K562 (cell line): ENCODE data around the gene SULT1C3. TPM values are rescaled to one million over a fixed set of nuclear protein-coding genes. Genes with fewer than 3 reads are reported as not detected.

Source experiments
- ATAC-seq: fragments of 200-7000 bp; cut with Tn5 transposase; 3 replicates; pipeline ENCODE4 v1.9.1; 2020; ENCODE audit warnings: moderate library complexity
- BruUV-seq: library from RNA; stranded (reverse); fragments of 400-500 nt; replicated peaks from 2 replicates; lab custom pipeline; 2021; lab: Mats Ljungman, UMichigan
- CTCF ChIA-PET: fragments of 300-600 bp; formaldehyde crosslinking; extraction: SDS; loops from one replicate; lab custom pipeline; 2021; ENCODE audit warnings: low intra/inter-chr PET ratio; lab: Yijun Ruan, JAX
- POLR2A ChIA-PET: fragments of 300-600, 350-650 bp; sonication (Branson Sonifier 250); formaldehyde crosslinking; extraction: SDS; loops from one replicate; lab custom pipeline; 2021; ENCODE audit warnings: antibody characterized with exemption, inconsistent platforms; lab: Yijun Ruan, JAX
- DNase-seq, 4 experiments: peaks; one replicate each; pipeline versions ENCODE4 v3.0.0 to v3.0.0-alpha.2; 2011 to 2018; ENCODE audit warnings: low spot score in 3 of 4, mixed read lengths in 3 of 4; ENCODE audit errors: extremely low read depth in 1 of 4
- FAIRE-seq: peaks from 2 replicates; lab custom pipeline; 2011; peaks lifted over from hg19 to GRCh38; lab: Jason Lieb, UNC
- H2AFZ ChIP-seq: 2 replicates; pipeline ENCODE4 v1.6.0; 2011; ENCODE audit warnings: low read depth, low read length, control low read depth, inconsistent platforms
- H3K27ac ChIP-seq: fragments of 200-600 bp; 3 replicates; pipeline ENCODE4 v1.8.0; 2011; ENCODE audit warnings: low read depth, mild to moderate bottlenecking, control low read depth, inconsistent platforms, low read length, moderate library complexity, mixed read lengths; ENCODE audit errors: extremely low read depth
- H3K27me3 ChIP-seq, 2 experiments: fragments of 300-600 bp in 1 of 2; 2 replicates in 1 of 2; 3 replicates in 1 of 2; pipeline versions ENCODE4 v1.6.0 to v1.8.0; 2011; ENCODE audit warnings: inconsistent platforms in 2 of 2, low read length in 2 of 2, mild to moderate bottlenecking in 1 of 2, mixed read lengths in 1 of 2, moderate library complexity in 1 of 2; ENCODE audit not compliant: control insufficient read depth in 2 of 2, insufficient read depth in 2 of 2
- H3K36me3 ChIP-seq: fragments of 300-600 bp; 3 replicates; pipeline ENCODE4 v1.8.0; 2011; ENCODE audit warnings: mild to moderate bottlenecking, low read length, inconsistent platforms; ENCODE audit not compliant: control insufficient read depth, insufficient read depth
- H3K4me1 ChIP-seq, 2 experiments: fragments of 200-600 bp in 1 of 2; replicated peaks in 1 of 2; 2 replicates in 1 of 2; 3 replicates in 1 of 2; pipeline versions ENCODE4 v1.5.1 to v1.8.0; 2011; ENCODE audit warnings: inconsistent platforms in 2 of 2, low read length in 2 of 2, mild to moderate bottlenecking in 1 of 2, mixed read lengths in 1 of 2, moderate library complexity in 1 of 2; ENCODE audit not compliant: control insufficient read depth in 2 of 2, insufficient read depth in 2 of 2
- H3K4me2 ChIP-seq: 2 replicates; pipeline ENCODE4 v1.6.1; 2011; ENCODE audit warnings: low read length, control low read depth, inconsistent platforms, mixed read lengths; ENCODE audit not compliant: insufficient read depth
- H3K4me3 ChIP-seq: fragments of 200-600 bp; sonication (generic), shearing (Covaris generic); 2 replicates; pipeline ENCODE4 v1.5.1; 2016; ENCODE audit warnings: control low read depth, inconsistent platforms
- H3K79me2 ChIP-seq: fragments of 200-600 bp; 3 replicates; pipeline ENCODE4 v1.8.0; 2011; ENCODE audit warnings: low read length, inconsistent platforms; ENCODE audit not compliant: control insufficient read depth, insufficient read depth
- H3K9ac ChIP-seq, 2 experiments: 2 replicates each; pipeline versions ENCODE4 v1.6.0 to v1.6.1; 2011; ENCODE audit warnings: low read depth in 2 of 2, low read length in 2 of 2, control low read depth in 1 of 2, inconsistent platforms in 1 of 2, mild to moderate bottlenecking in 1 of 2, mixed read lengths in 1 of 2; ENCODE audit not compliant: insufficient read depth in 1 of 2
- H3K9me1 ChIP-seq: one replicate; pipeline ENCODE4 v1.6.0; 2011; ENCODE audit warnings: inconsistent platforms, mild to moderate bottlenecking, low read length, moderate library complexity; ENCODE audit not compliant: control insufficient read depth, insufficient read depth
- H3K9me3 ChIP-seq: replicated peaks from 2 replicates; pipeline ENCODE4 v1.5.1; 2011; ENCODE audit warnings: low read depth, low read length, inconsistent platforms; ENCODE audit not compliant: control insufficient read depth, insufficient read depth
- H4K20me1 ChIP-seq: replicated peaks from 2 replicates; pipeline ENCODE4 v1.6.1; 2011; ENCODE audit warnings: low read length, inconsistent platforms, mixed read lengths; ENCODE audit not compliant: control insufficient read depth, insufficient read depth
- CGGBP1 ChIP-seq: fragments of 250-450 bp; sonication (Bioruptor Pico); IDR thresholded peaks from 2 replicates; pipeline ENCODE4 v1.9.0; 2021; ENCODE audit warnings: mild to moderate bottlenecking
- E2F8 ChIP-seq: fragments of 450-650 bp; IDR thresholded peaks from 2 replicates; pipeline ENCODE4 v1.7.1; 2018; ENCODE audit warnings: mild to moderate bottlenecking, low read depth; ENCODE audit not compliant: partially characterized antibody
- LARP7 ChIP-seq: fragments of 450-650 bp; IDR thresholded peaks from 2 replicates; pipeline ENCODE4 v1.6.1; 2016
- PRMT5 ChIP-seq: sonication (generic); formaldehyde crosslinking; IDR thresholded peaks from 2 replicates; pipeline ENCODE4 v1.5.0; 2020; ENCODE audit warnings: missing genetic modification reagents
- TAF15 ChIP-seq: fragments of 200-400 bp; formaldehyde crosslinking; IDR thresholded peaks from 2 replicates; pipeline ENCODE4 v1.6.1; 2017; ENCODE audit warnings: mild to moderate bottlenecking, low read depth, low read length, moderate library complexity
- YY1 ChIP-seq, 3 experiments: IDR thresholded peaks; 2 replicates each; pipeline ENCODE4 v1.6.1; 2011; ENCODE audit warnings: low read length in 2 of 3, mild to moderate bottlenecking in 2 of 3, moderate library complexity in 2 of 3, borderline replicate concordance in 1 of 3, control low read depth in 1 of 3, low read depth in 1 of 3; ENCODE audit not compliant: insufficient read depth in 3 of 3, insufficient replicate concordance in 2 of 3, control insufficient read depth in 1 of 3, insufficient read length in 1 of 3; ENCODE audit errors: extremely low read depth in 1 of 3
- ZBTB7A ChIP-seq: IDR thresholded peaks from 2 replicates; pipeline ENCODE4 v1.6.1; 2011; ENCODE audit warnings: low read depth, mild to moderate bottlenecking, low read length, moderate library complexity, borderline replicate concordance; ENCODE audit not compliant: control insufficient read depth
- ZEB2 ChIP-seq: fragments of 450-650 bp; IDR thresholded peaks from 2 replicates; pipeline ENCODE4 v1.6.1; 2016
- ZNF121 ChIP-seq: sonication (generic); formaldehyde crosslinking; conservative IDR thresholded peaks from 2 replicates; pipeline ENCODE4 v1.8.0; 2022; ENCODE audit warnings: missing genetic modification reagents
- ZNF134 ChIP-seq: fragments of 250-450 bp; sonication (Bioruptor Pico); conservative IDR thresholded peaks from 2 replicates; pipeline ENCODE4 v1.4.0; 2020
- ZNF668 ChIP-seq: fragments of 250-450 bp; sonication (Bioruptor Pico); IDR thresholded peaks from 2 replicates; pipeline ENCODE4 v1.8.0; 2022; ENCODE audit warnings: mild to moderate bottlenecking, inconsistent platforms
- WGBS: fragments of 100-300 bp; shearing (Covaris generic); methylation state at CpG from one replicate; pipeline ENCODE4 v1.1.6; 2016; ENCODE audit warnings: low coverage, mixed read lengths; ENCODE audit not compliant: insufficient coverage; ENCODE audit errors: missing lambda C conversion rate; 5-methylcytosine and 5-hydroxymethylcytosine counted together
- in situ Hi-C: fragments of 300-500 bp; cut with MboI; formaldehyde crosslinking; loops from 4 replicates; pipeline ENCODE4 v1.15.0; 2018; ENCODE audit warnings: inconsistent platforms, mixed read lengths
- intact Hi-C: fragments of 100-400 bp; cut with micrococcal nuclease; formaldehyde crosslinking; loops from 2 replicates; pipeline ENCODE4 v1.14.2; 2022
- polyA plus RNA-seq, 8 experiments: library from polyadenylated mRNA; depleted of rRNA in 4 of 8; stranded (reverse) in 5 of 8; unstranded in 3 of 8; fragments of >200 nt; fragmentation: Nextera tagmentation in 2 of 8; fragmentation: Illumina TruSeq in 1 of 8; extraction: Ambion mirVana in 2 of 8; extraction: Trizol in 1 of 8; gene quantifications; 2 replicates each; pipeline versions ENCODE4 v1.2.1 to v1.2.3, GENCODE V29; 2011 to 2014; ENCODE audit warnings: inconsistent platforms in 1 of 8, missing spikeins in 1 of 8
- total RNA-seq, 7 experiments: library from RNA; depleted of rRNA in 6 of 7; stranded (reverse); fragments of >200 nt in 6 of 7; fragmentation: Illumina TruSeq in 2 of 7; extraction: Trizol in 2 of 7; gene quantifications; 2 replicates each; pipeline versions ENCODE4 v1.2.1 to v1.2.3, GENCODE V29; 2011 to 2021; ENCODE audit warnings: low replicate concordance in 1 of 7

SULT1C3 gene
- total and polyA plus RNA-seq, 9 of the 15 experiments (the other 6 are each of a cell fraction or from before 2014, with no cell fraction given) = not detected

GRCh38 chr2:108260773-108261172 is 21.0 kb downstream of the SULT1C3 start:
- Histone ChIP-seq H3K4me3 (no peak overlapping the region), H3K4me2 (no peak overlapping the region), H3K36me3 (no peaks in the 10 kb centered on the region), H3K79me2 (no peaks in the 10 kb centered on the region), H3K27me3 (no peaks in the 10 kb centered on the region), H3K27ac (no peak overlapping the region), H3K4me1 (no peaks in the 10 kb centered on the region), H2AFZ (no peak overlapping the region), H3K9me3 (no peaks in the 10 kb centered on the region), H3K9me1 (no peaks in the 10 kb centered on the region), H4K20me1 (no peaks in the 10 kb centered on the region), H3K9ac (no peak overlapping the region)
- ChIA-PET POLR2A (no interaction called here), CTCF (no interaction called here)
- FAIRE-seq (no peak), DNase-seq (no peak), ATAC-seq (no peak)
- intact Hi-C loops (no loop called here), in situ Hi-C loops (no loop called here)
- WGBS = 0% methylated on average over 1 of the region's 1 CpG
- no peak for TF ChIP-seq ZNF668 (CRISPR knock-in tag)
- TF ChIP-seq ZNF134 = no peak
- no peak for TF ChIP-seq YY1 (IDR thresholded peaks at IDR 0.05; ENCODE audit: borderline replicate concordance in 1 of 3, control insufficient read depth in 1 of 3, extremely low read depth in 1 of 3, insufficient read depth in 3 of 3, insufficient read length in 1 of 3, insufficient replicate concordance in 2 of 3, low read depth in 1 of 3, low read length in 2 of 3)
- TF ChIP-seq ZBTB7A = no peak
- TF ChIP-seq ZNF121 = no peak
- no peak for TF ChIP-seq LARP7
- BruUV-seq = no TSS peak

- Histone ChIP-seq H3K9ac (no peak overlapping the region), H3K4me3 (no peak overlapping the region), H4K20me1 (no peaks in the 10 kb centered on the region), H3K79me2 (no peaks in the 10 kb centered on the region), H3K27me3 (no peaks in the 10 kb centered on the region), H3K9me3 (no peaks in the 10 kb centered on the region), H3K4me1 (no peaks in the 10 kb centered on the region), H3K36me3 (no peaks in the 10 kb centered on the region), H3K27ac (no peak overlapping the region), H2AFZ (no peak overlapping the region), H3K9me1 (no peaks in the 10 kb centered on the region), H3K4me2 (no peak overlapping the region)
- DNase-seq (no peak), FAIRE-seq (no peak), ATAC-seq (no peak)
- CTCF ChIA-PET = no interaction called here
- in situ Hi-C loops = no loop called here
- no TSS peak for BruUV-seq
- POLR2A ChIA-PET = no interaction called here
- intact Hi-C loops = no loop called here
- TF ChIP-seq TAF15 (no peak), PRMT5 (CRISPR knock-in tag) (no peak), E2F8 (no peak), CGGBP1 (CRISPR knock-in tag) (no peak), ZEB2 (no peak)
- TF ChIP-seq, all 486 proteins: peak for 0
- 0% methylated on average over 1 of the region's 1 CpG for WGBS
Measured at GRCh38 chr2:108262036-108262435, 22.3 kb downstream of the SULT1C3 start.
